Spinal cord (tissue), 10 donors: Measurements from ENCODE around the gene MREG. TPM values are rescaled to one million over a fixed set of nuclear protein-coding genes. Genes with fewer than 3 reads are reported as not detected.

Experiments used
- DNase-seq, 6 donors: peaks; one replicate each; pipeline versions ENCODE4 v3.0.0 to v3.0.0-alpha.2; 2013 to 2015; ENCODE audit warnings: low spot score in 6 of 6, low read depth in 4 of 6
- H3K27ac ChIP-seq: one replicate; pipeline ENCODE4 v1.5.1; 2013; ENCODE audit warnings: low read depth, low read length, control low read depth
- H3K27me3 ChIP-seq: one replicate; pipeline ENCODE4 v1.6.1; 2013; ENCODE audit warnings: low read length; ENCODE audit not compliant: control insufficient read depth, insufficient read depth
- H3K36me3 ChIP-seq: one replicate; pipeline ENCODE4 v1.6.1; 2013; ENCODE audit warnings: low read length; ENCODE audit not compliant: control insufficient read depth, insufficient read depth
- H3K4me1 ChIP-seq: one replicate; pipeline ENCODE4 v1.6.1; 2013; ENCODE audit warnings: low read length; ENCODE audit not compliant: control insufficient read depth, insufficient read depth
- H3K4me3 ChIP-seq: one replicate; pipeline ENCODE4 v1.5.1; 2013; ENCODE audit warnings: low read depth, low read length, control low read depth
- H3K9me3 ChIP-seq: one replicate; pipeline ENCODE4 v1.6.1; 2013; ENCODE audit warnings: low read length; ENCODE audit not compliant: control insufficient read depth, insufficient read depth
- WGBS: methylation state at CpG from one replicate; pipeline ENCODE4 v1.1.5; 2013; ENCODE audit warnings: missing lambda C conversion rate; ENCODE audit not compliant: insufficient coverage; 5-methylcytosine and 5-hydroxymethylcytosine counted together
- polyA plus RNA-seq, 2 donors: library from polyadenylated mRNA; unstranded; fragments of 120-200 nt; gene quantifications; one replicate each; pipeline ENCODE4 v1.2.1, GENCODE V29; 2013; ENCODE audit not compliant: insufficient read length in 2 of 2
- total RNA-seq, 2 donors: library from RNA; depleted of rRNA in 1 of 2; stranded (reverse); fragments of 120-200 nt in 1 of 2; fragments of >200 nt in 1 of 2; gene quantifications; one replicate each; pipeline versions ENCODE4 v1.2.3 to v1.2.4, GENCODE V29; 2013 to 2014
- donor health status: healthy.

MREG gene
- total and polyA plus RNA-seq, 4 donors: 4.5 to 11.6 (median 6.7) TPM

GRCh38 chr2:216044883-216045486 lies 31.6 kb upstream of the MREG start:
- WGBS: no CpG with 5 or more reads among the region's 5 CpGs
- Histone ChIP-seq H3K27ac (no peak overlapping the region), H3K9me3 (no peaks in the 10 kb centered on the region), H3K27me3 (no peaks in the 10 kb centered on the region), H3K4me1 (no peaks in the 10 kb centered on the region), H3K36me3 (peaks cover 8% of the 10 kb centered on the region), H3K4me3 (no peak overlapping the region)
- peak in 3 of 6 donors; percentile 9 to 58 (median 58) for DNase-seq

GRCh38 chr2:216043949-216044348 lies 30.6 kb upstream of the MREG start:
- no peaks in the 10 kb centered on the region for H3K27me3 ChIP-seq
- 93% methylated on average over 2 of the region's 5 CpGs for WGBS
- peaks cover 5% of the 10 kb centered on the region for H3K36me3 ChIP-seq
- no peak overlapping the region for H3K27ac ChIP-seq
- H3K4me3 ChIP-seq: no peak overlapping the region
- no peaks in the 10 kb centered on the region for H3K4me1 ChIP-seq
- DNase-seq: no peak
- no peaks in the 10 kb centered on the region for H3K9me3 ChIP-seq

- Histone ChIP-seq H3K4me1 (no peaks in the 10 kb centered on the region), H3K9me3 (no peaks in the 10 kb centered on the region), H3K4me3 (no peak overlapping the region), H3K27ac (no peak overlapping the region), H3K36me3 (peaks cover 11% of the 10 kb centered on the region), H3K27me3 (no peaks in the 10 kb centered on the region)
- DNase-seq: no peak
- WGBS: no CpG with 5 or more reads among the region's 2 CpGs
Observed at GRCh38 chr2:216041438-216041837, 28.1 kb upstream of the MREG start.

- Histone ChIP-seq H3K36me3 (peaks cover 10% of the 10 kb centered on the region), H3K27me3 (no peaks in the 10 kb centered on the region), H3K9me3 (no peaks in the 10 kb centered on the region), H3K4me3 (no peak overlapping the region), H3K27ac (no peak overlapping the region), H3K4me1 (no peaks in the 10 kb centered on the region)
- 90% methylated on average over 2 of the region's 3 CpGs for WGBS
- no peak for DNase-seq
Observed at GRCh38 chr2:216039918-216040317, 26.6 kb upstream of the MREG start.

GRCh38 chr2:216034065-216034464 lies 20.7 kb upstream of the MREG start:
- Histone ChIP-seq H3K9me3 (no peaks in the 10 kb centered on the region), H3K36me3 (peaks cover 11% of the 10 kb centered on the region), H3K4me1 (no peaks in the 10 kb centered on the region), H3K4me3 (no peak overlapping the region), H3K27me3 (no peaks in the 10 kb centered on the region), H3K27ac (no peak overlapping the region)
- DNase-seq: peak in 2 of 6 donors; percentile 77 to 84
- WGBS: 8% methylated on average over 1 of the region's 1 CpG

GRCh38 chr2:216033403-216033802 lies 20.1 kb upstream of the MREG start:
- DNase-seq: no peak
- Histone ChIP-seq H3K27ac (no peak overlapping the region), H3K4me3 (no peak overlapping the region), H3K36me3 (peaks cover 8% of the 10 kb centered on the region), H3K9me3 (no peaks in the 10 kb centered on the region), H3K4me1 (no peaks in the 10 kb centered on the region), H3K27me3 (no peaks in the 10 kb centered on the region)
- 100% methylated on average over 2 of the region's 3 CpGs for WGBS

GRCh38 chr2:216031960-216032689 lies 18.8 kb upstream of the MREG start:
- Histone ChIP-seq H3K4me3 (no peak overlapping the region), H3K4me1 (no peaks in the 10 kb centered on the region), H3K9me3 (no peaks in the 10 kb centered on the region), H3K27ac (no peak overlapping the region), H3K36me3 (peaks cover 5% of the 10 kb centered on the region), H3K27me3 (no peaks in the 10 kb centered on the region)
- WGBS: 100% methylated on average over 1 of the region's 1 CpG
- no peak for DNase-seq

GRCh38 chr2:216030216-216030615 lies 16.9 kb upstream of the MREG start:
- no peaks in the 10 kb centered on the region for H3K9me3 ChIP-seq
- DNase-seq: no peak
- 100% methylated on average over 3 of the region's 3 CpGs for WGBS
- peaks cover 5% of the 10 kb centered on the region for H3K36me3 ChIP-seq
- no peak overlapping the region for H3K4me3 ChIP-seq
- no peaks in the 10 kb centered on the region for H3K4me1 ChIP-seq
- H3K27me3 ChIP-seq: no peaks in the 10 kb centered on the region
- H3K27ac ChIP-seq: no peak overlapping the region

GRCh38 chr2:216029416-216030129 lies 16.2 kb upstream of the MREG start:
- WGBS: 95% methylated on average over 6 of the region's 7 CpGs
- DNase-seq: no peak
- Histone ChIP-seq H3K27ac (no peak overlapping the region), H3K4me1 (no peaks in the 10 kb centered on the region), H3K36me3 (peaks cover under 1% of the 10 kb centered on the region), H3K9me3 (no peaks in the 10 kb centered on the region), H3K27me3 (no peaks in the 10 kb centered on the region), H3K4me3 (no peak overlapping the region)
